ENCODE results near the gene METRN.

METRN gene

GRCh38 chr16:677316-678190 lies 37.4 kb upstream of the METRN start:
- DNase-seq (ENCODE audit: low read depth) = no peak

GRCh38 chr16:678209-678857 lies 36.6 kb upstream of the METRN start:
- DNase-seq (ENCODE audit: low read depth) = no peak

GRCh38 chr16:678858-679813 lies 35.8 kb upstream of the METRN start:
- DNase-seq (ENCODE audit: low read depth) = no peak

- DNase-seq (ENCODE audit: low read depth) = peak; percentile 79
Observed at GRCh38 chr16:679814-680624, 34.9 kb upstream of the METRN start, which contains the start of gene STUB1. Gene STUB1, plus strand, starts transcription at chr16:680410. Its CDS starts 116 bp downstream, at chr16:680526.

- no peak for DNase-seq (ENCODE audit: low read depth)
Observed at GRCh38 chr16:680625-680945, 34.3 kb upstream of the METRN start.

GRCh38 chr16:680967-681745 lies 33.8 kb upstream of the METRN start:
- no peak for DNase-seq (ENCODE audit: low read depth)

- DNase-seq (ENCODE audit: low read depth) = no peak
Observed at GRCh38 chr16:681746-682427, 33.0 kb upstream of the METRN start.

GRCh38 chr16:682493-683395 lies 32.2 kb upstream of the METRN start:
- no peak for DNase-seq (ENCODE audit: low read depth)

- DNase-seq (ENCODE audit: low read depth) = no peak
Observed at GRCh38 chr16:683396-684070, 31.4 kb upstream of the METRN start.

GRCh38 chr16:684071-684794 lies 30.7 kb upstream of the METRN start, which contains the start of gene JMJD8:
Gene JMJD8, minus strand, starts transcription at chr16:684334. Its CDS starts 15 bp downstream, at chr16:684319.
- peak; percentile 96 for DNase-seq (ENCODE audit: low read depth)

GRCh38 chr16:684961-685696 lies 29.8 kb upstream of the METRN start:
- DNase-seq (ENCODE audit: low read depth) = no peak

GRCh38 chr16:685967-686366 lies 29.0 kb upstream of the METRN start:
- no peak for DNase-seq (ENCODE audit: low read depth)

- no peak for DNase-seq (ENCODE audit: low read depth)
Observed at GRCh38 chr16:686459-687260, 28.3 kb upstream of the METRN start.

- no peak for DNase-seq (ENCODE audit: low read depth)
Observed at GRCh38 chr16:687499-687898, 27.4 kb upstream of the METRN start.

- DNase-seq (ENCODE audit: low read depth) = no peak
Observed at GRCh38 chr16:689175-689897, 25.6 kb upstream of the METRN start.
